Activated naive CD8-positive, alpha-beta T cell (primary cell): ENCODE results near the gene PRKCZ.

Source experiments
- H3K27ac Mint-ChIP-seq: one replicate; pipeline ENCODE4 v1.8.0; 2021; ENCODE audit warnings: mixed read lengths
- H3K27me3 Mint-ChIP-seq: one replicate; pipeline ENCODE4 v1.8.0; 2021; ENCODE audit warnings: mixed read lengths
- H3K36me3 Mint-ChIP-seq: one replicate; pipeline ENCODE4 v1.8.0; 2021; ENCODE audit warnings: mixed read lengths
- H3K4me1 Mint-ChIP-seq: one replicate; pipeline ENCODE4 v1.8.0; 2021; ENCODE audit warnings: low read depth, mixed read lengths
- H3K4me3 Mint-ChIP-seq: one replicate; pipeline ENCODE4 v1.8.0; 2021; ENCODE audit warnings: mild to moderate bottlenecking, mixed read lengths
- H3K9me3 Mint-ChIP-seq: one replicate; pipeline ENCODE4 v1.8.0; 2021; ENCODE audit warnings: low read depth, mixed read lengths

The PRKCZ gene

GRCh38 chr1:2155147-2155598, 105.0 kb downstream of the PRKCZ start:
- peak overlapping the region; percentile 13 for H3K27ac Mint-ChIP-seq
- H3K27me3 Mint-ChIP-seq, result no peaks in the 10 kb centered on the region
- peaks cover 5% of the 10 kb centered on the region for H3K9me3 Mint-ChIP-seq
- no peak overlapping the region for H3K4me3 Mint-ChIP-seq
- H3K36me3 Mint-ChIP-seq, result peaks cover 20% of the 10 kb centered on the region
- peaks cover 21% of the 10 kb centered on the region for H3K4me1 Mint-ChIP-seq

GRCh38 chr1:2155788-2156187, 105.6 kb downstream of the PRKCZ start:
- peaks cover 5% of the 10 kb centered on the region for H3K9me3 Mint-ChIP-seq
- H3K4me1 Mint-ChIP-seq, result peaks cover 20% of the 10 kb centered on the region
- no peak overlapping the region for H3K4me3 Mint-ChIP-seq
- peaks cover 20% of the 10 kb centered on the region for H3K36me3 Mint-ChIP-seq
- H3K27me3 Mint-ChIP-seq, result no peaks in the 10 kb centered on the region
- no peak overlapping the region for H3K27ac Mint-ChIP-seq

DNA sequence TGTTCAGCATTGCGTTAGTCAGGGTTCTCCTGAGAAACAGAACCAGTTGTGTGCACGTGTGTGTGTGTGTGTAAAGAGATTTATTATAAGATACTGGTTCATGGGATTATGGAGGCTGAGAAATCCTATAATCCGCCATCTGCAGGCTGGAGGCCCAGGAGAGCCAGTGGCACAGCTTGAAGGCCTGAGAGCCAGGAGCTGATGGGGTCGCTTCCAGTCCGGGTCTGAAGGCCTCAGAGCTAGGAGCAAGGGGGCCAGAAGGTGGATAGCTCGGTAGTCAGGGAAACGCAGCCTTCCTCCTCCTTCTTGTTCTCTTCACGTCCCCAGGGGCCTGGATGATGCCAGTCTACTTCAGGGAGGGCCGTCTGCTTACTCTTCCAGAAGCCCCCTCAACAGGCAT, 106.7 kb downstream of the PRKCZ start:
- Mint-ChIP-seq H3K36me3 (peaks cover 20% of the 10 kb centered on the region), H3K4me1 (peaks cover 12% of the 10 kb centered on the region), H3K27ac (no peak overlapping the region), H3K9me3 (peaks cover 5% of the 10 kb centered on the region), H3K4me3 (no peak overlapping the region), H3K27me3 (no peaks in the 10 kb centered on the region)

DNA sequence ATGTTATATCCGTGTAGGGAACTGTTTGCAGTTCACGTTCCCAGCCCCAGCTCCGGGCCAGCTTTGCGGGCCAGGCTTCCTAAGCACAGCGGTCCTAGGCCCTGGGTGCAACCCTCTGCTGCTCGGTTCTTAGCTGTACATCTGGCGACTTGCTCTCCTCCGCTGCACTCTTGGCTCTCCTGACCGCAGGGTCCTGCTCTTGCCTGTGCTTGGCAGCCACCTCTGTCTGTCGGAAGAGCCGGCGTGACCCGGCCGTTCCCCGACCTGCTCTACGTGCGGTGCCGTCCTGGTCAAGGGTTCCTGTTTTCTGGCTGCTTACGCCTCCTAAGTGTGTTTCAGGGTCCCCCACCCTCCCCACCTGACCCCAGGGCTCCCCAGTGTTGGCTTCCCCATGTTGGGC, 107.6 kb downstream of the PRKCZ start:
- peaks cover 5% of the 10 kb centered on the region for H3K9me3 Mint-ChIP-seq

GRCh38 chr1:2158272-2158671, 108.1 kb downstream of the PRKCZ start:
- H3K9me3 Mint-ChIP-seq, result peaks cover 5% of the 10 kb centered on the region
- H3K4me3 Mint-ChIP-seq, result no peak overlapping the region
- no peak overlapping the region for H3K27ac Mint-ChIP-seq
- H3K27me3 Mint-ChIP-seq, result no peaks in the 10 kb centered on the region
- H3K4me1 Mint-ChIP-seq, result peaks cover 13% of the 10 kb centered on the region
- H3K36me3 Mint-ChIP-seq, result peaks cover 20% of the 10 kb centered on the region

More for the DNA sequence above, 107.6 kb downstream of the PRKCZ start:
- Mint-ChIP-seq H3K27ac (no peak overlapping the region), H3K36me3 (peaks cover 19% of the 10 kb centered on the region), H3K4me3 (no peak overlapping the region), H3K27me3 (no peaks in the 10 kb centered on the region), H3K4me1 (peaks cover 14% of the 10 kb centered on the region)

DNA sequence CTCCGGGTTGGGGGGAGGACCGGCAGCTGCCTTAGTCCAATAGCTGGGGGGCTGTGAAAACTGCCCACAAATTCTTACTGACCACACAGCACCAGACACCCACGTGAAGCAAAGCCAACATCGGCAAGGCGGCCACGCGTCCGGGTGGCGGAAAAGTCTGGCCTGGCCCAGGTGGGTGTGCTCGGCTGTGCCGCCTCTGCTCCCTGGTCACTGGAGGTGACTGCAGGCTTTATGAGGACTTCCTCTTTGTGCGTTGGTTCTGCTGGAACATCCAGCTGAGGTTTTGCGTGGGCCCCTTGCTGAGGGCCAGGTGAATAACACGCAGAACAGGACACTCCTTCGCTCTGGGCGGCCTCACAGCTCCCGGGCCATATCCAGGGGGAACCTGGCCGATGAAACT, 108.9 kb downstream of the PRKCZ start:
- Mint-ChIP-seq H3K4me3 (no peak overlapping the region), H3K9me3 (peaks cover 5% of the 10 kb centered on the region), H3K27ac (no peak overlapping the region), H3K27me3 (no peaks in the 10 kb centered on the region), H3K36me3 (peaks cover 22% of the 10 kb centered on the region), H3K4me1 (peaks cover 13% of the 10 kb centered on the region)

DNA sequence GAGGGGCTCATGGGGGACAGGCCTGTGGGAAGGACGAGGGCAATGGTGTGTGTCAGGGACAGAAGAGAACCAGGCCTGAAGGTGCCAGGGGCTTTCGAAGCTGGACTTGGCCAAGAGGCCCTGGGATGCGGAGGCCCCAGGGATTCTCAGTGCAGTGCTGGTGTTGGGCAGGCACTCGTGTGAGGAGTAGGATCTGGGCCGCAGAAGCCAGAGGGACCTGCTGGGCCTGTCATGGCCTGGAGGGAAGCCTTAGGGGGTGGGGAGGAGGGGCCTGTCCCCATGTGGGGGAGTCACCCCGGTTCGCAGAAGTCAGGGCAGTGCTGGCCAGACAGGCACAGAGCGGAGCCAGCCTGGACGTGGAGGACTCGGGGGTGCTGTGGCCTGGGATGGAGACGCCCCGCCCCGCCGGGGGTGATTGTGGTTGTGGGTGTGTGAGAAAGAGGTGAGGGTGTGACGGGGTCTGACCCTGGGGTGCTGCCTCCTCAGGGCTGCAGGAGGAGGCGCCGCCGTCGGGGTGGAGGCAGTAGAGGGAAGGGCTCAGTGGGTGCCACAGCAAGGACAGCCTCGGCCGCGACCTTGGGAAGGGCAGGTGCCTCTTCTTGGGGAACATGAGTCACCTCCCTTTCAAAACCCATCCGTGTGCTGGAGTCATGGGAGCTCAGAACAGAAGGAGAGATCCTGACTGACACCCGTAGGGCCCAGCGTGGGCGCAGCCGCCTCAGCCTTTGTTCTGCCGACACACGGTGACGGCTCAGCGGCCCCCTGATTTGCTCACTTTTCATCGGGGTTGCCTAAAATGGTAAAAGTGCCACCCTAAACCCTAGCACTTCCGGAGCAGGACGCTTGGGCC, 110.5 kb downstream of the PRKCZ start:
- H3K36me3 Mint-ChIP-seq, result peaks cover 11% of the 10 kb centered on the region
- no peak overlapping the region for H3K27ac Mint-ChIP-seq
- no peaks in the 10 kb centered on the region for H3K27me3 Mint-ChIP-seq
- no peaks in the 10 kb centered on the region for H3K9me3 Mint-ChIP-seq
- H3K4me1 Mint-ChIP-seq, result peaks cover 9% of the 10 kb centered on the region
- no peak overlapping the region for H3K4me3 Mint-ChIP-seq

DNA sequence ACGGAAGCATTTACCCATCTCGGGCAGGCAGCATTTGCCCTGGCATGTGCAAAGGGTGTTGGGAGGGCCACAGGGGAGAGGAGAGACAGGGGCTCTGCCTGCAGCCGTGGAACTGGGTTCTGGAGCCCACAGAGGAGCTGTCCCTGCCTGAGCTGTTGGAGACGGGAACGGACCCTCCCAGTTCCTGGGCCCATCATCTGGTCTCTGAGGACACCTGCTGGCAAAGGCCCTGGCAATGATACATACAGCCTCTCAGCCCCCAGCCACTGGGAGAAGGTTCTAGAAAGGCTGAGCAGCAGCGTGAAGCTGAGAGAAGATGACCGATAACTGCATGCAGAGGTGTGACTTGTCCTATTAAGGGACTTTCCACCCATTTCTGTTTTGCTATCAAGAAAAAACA, 113.0 kb downstream of the PRKCZ start:
- peaks cover 9% of the 10 kb centered on the region for H3K4me1 Mint-ChIP-seq
- no peaks in the 10 kb centered on the region for H3K9me3 Mint-ChIP-seq
- H3K4me3 Mint-ChIP-seq, result no peak overlapping the region
- H3K27me3 Mint-ChIP-seq, result no peaks in the 10 kb centered on the region
- peaks cover 5% of the 10 kb centered on the region for H3K36me3 Mint-ChIP-seq
- H3K27ac Mint-ChIP-seq, result peak overlapping the region; percentile 18

DNA sequence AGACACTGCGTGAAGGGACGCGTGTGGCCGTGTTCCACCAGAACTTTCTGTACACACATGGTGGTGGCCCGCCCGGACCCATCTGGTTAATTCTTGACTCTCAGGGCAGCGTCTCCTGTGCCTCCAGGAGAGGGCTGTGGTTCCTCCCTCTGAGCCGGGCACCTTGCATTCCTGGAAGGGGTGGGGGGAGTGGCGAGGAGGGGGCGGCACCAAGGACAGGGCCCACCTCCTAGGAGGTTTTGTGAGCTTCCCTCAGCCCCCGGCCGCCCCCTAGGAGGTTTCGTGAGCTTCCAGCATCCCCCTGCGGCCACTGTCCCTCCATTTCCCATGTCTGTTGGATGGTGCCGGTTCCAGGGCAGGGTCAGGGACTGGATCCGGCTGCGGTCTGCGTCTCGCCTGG, 115.4 kb downstream of the PRKCZ start:
- H3K4me1 Mint-ChIP-seq, result peaks cover 9% of the 10 kb centered on the region
- H3K27ac Mint-ChIP-seq, result no peak overlapping the region
- H3K36me3 Mint-ChIP-seq, result peaks cover 5% of the 10 kb centered on the region
- no peaks in the 10 kb centered on the region for H3K27me3 Mint-ChIP-seq
- H3K4me3 Mint-ChIP-seq, result no peak overlapping the region
- H3K9me3 Mint-ChIP-seq, result no peaks in the 10 kb centered on the region

- Mint-ChIP-seq H3K9me3 (no peaks in the 10 kb centered on the region), H3K27ac (no peak overlapping the region), H3K4me3 (no peak overlapping the region), H3K27me3 (no peaks in the 10 kb centered on the region), H3K36me3 (peaks cover 5% of the 10 kb centered on the region), H3K4me1 (peaks cover 9% of the 10 kb centered on the region)
Observed at GRCh38 chr1:2166254-2166653, 116.0 kb downstream of the PRKCZ start.

DNA sequence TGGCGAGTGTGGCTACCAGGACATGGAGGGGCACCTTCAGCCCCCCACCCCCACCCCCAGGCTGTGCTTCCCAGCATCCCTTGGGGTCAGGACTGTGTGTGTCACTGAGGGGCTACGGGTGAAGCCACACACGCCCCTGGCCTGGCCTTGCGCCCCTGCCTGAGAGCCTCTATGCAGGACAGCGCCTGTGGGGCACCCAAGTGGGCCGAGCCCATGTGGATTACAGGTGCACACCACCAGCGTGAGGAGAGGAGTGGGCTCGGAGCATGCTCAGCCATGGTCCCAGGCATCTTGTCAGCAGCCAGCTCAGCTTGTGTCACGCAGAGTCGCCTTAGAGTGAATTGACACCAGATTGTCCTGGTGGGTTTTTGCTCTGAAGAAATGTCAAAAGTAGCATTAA, 116.5 kb downstream of the PRKCZ start:
- Mint-ChIP-seq H3K4me1 (peaks cover 9% of the 10 kb centered on the region), H3K4me3 (no peak overlapping the region), H3K27me3 (no peaks in the 10 kb centered on the region), H3K36me3 (peaks cover 5% of the 10 kb centered on the region), H3K27ac (no peak overlapping the region), H3K9me3 (no peaks in the 10 kb centered on the region)

DNA sequence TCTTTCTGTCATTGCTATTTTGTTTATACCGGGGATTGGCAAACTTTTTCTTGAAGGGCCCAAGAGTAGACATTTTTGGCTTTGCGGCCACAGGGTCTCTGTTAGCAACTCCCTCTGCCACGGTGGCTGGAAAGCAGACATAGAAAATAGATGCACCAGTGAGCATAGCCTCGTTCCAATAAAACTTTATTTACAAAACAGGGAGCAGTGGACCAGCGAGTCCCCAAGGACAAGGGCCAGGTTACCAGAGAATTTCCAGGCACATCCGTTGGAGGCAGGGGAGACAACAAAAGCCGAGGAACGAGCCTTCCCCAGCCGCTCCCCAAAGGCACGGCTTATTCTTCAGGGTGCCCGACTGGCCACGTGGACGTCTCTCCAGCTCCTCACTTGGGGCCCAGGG, 117.9 kb downstream of the PRKCZ start:
- Mint-ChIP-seq H3K9me3 (no peaks in the 10 kb centered on the region), H3K36me3 (peaks cover 2% of the 10 kb centered on the region), H3K4me1 (peaks cover under 1% of the 10 kb centered on the region), H3K27me3 (no peaks in the 10 kb centered on the region), H3K27ac (no peak overlapping the region), H3K4me3 (no peak overlapping the region)

DNA sequence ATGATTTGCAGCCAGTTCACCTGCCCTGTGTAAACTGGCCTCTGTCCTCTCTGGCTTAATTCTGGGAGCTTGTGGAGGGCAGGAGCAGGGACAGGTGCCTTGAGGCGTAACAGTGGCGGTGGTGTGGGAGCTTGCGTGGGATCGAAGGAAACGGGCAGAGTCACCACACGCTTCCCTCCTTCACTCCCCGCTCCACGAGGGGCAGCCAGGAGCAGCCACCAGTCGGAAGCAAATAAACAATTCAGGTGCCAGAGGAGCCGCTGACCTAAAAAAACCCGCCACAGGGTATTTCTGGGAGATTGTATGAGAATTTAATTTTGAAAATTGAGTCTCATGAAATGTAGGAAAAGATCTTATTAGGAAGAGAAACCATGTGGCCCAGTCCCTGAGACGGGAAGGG, 118.3 kb downstream of the PRKCZ start:
- no peak overlapping the region for H3K4me3 Mint-ChIP-seq
- H3K27me3 Mint-ChIP-seq, result no peaks in the 10 kb centered on the region
- no peaks in the 10 kb centered on the region for H3K9me3 Mint-ChIP-seq
- peaks cover 2% of the 10 kb centered on the region for H3K36me3 Mint-ChIP-seq
- peaks cover 2% of the 10 kb centered on the region for H3K4me1 Mint-ChIP-seq
- H3K27ac Mint-ChIP-seq, result no peak overlapping the region

DNA sequence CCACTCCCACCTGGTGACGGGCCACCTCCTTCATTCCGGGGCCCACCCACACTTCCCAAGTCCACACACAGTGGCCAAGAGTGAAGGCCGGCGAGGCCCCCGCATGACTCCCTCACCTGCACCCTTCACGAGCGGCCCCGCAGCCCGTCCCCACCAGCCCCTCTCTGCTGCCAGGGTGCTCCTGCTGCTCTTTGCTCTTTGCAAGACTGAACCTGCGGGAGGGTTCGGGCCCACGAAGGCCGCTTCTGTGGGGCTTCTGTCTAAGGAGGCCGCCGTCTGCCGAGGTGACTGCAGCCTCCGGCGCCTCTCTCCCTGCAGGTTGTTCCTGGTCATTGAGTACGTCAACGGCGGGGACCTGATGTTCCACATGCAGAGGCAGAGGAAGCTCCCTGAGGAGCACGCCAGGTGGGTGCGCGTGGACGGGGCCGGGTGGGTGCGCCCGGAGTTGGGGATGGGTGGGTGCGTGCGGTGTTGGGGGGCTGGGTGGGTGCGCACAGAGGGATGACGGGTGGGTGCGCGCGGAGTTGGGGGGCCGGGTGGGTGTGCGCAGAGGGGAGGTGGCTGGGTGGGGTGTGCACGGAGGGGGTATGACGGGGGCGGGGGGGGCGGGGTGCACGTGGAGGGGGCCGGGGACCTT, 119.1 kb downstream of the PRKCZ start:
- H3K36me3 Mint-ChIP-seq, result no peaks in the 10 kb centered on the region
- H3K9me3 Mint-ChIP-seq, result no peaks in the 10 kb centered on the region
- H3K27ac Mint-ChIP-seq, result no peak overlapping the region
- H3K27me3 Mint-ChIP-seq, result no peaks in the 10 kb centered on the region
- H3K4me3 Mint-ChIP-seq, result no peak overlapping the region
- peaks cover 2% of the 10 kb centered on the region for H3K4me1 Mint-ChIP-seq

DNA sequence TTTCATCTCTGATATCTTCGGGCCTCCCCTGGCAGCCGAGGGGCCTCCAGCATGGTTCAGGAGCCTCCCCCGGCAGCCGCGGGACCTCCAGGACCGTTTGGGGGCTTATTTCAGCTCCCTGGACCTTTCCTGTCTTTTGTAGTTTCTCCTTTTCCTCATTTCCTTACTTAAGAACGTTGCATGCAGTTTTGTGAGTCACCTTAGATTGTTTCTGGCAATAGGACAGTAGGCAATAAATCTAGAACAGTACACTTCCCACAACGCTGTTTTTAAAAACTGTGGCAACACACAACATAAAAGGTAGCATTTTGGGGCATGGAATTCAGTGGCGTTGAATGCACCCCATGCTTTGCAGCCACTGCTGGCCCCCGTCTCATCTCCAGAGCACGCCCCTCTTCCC, 120.0 kb downstream of the PRKCZ start:
- Mint-ChIP-seq H3K4me1 (peaks cover 2% of the 10 kb centered on the region), H3K9me3 (no peaks in the 10 kb centered on the region), H3K36me3 (no peaks in the 10 kb centered on the region), H3K27me3 (no peaks in the 10 kb centered on the region), H3K27ac (no peak overlapping the region), H3K4me3 (no peak overlapping the region)
